MM.1S (cell line): ENCODE data around the gene BTN2A1.

Experiments
- DNase-seq: peaks from one replicate; pipeline ENCODE4 v3.0.0-alpha.2; 2015
- H2AFZ ChIP-seq: fragments of 300-600 bp; sonication (generic); 2 replicates; pipeline ENCODE4 v1.6.0; 2016; ENCODE audit warnings: antibody characterized with exemption, low read length
- H3F3A ChIP-seq: fragments of 300-600 bp; sonication (generic); 2 replicates; pipeline ENCODE4 v1.6.1; 2016; ENCODE audit warnings: mild to moderate bottlenecking, antibody characterized with exemption, low read length, moderate library complexity, mixed read lengths; ENCODE audit not compliant: insufficient read depth
- H3K27ac ChIP-seq: fragments of 300-600 bp; sonication (generic); 2 replicates; pipeline ENCODE4 v1.5.1; 2016; ENCODE audit warnings: mild to moderate bottlenecking, low read length
- H3K27me3 ChIP-seq: fragments of 300-600 bp; sonication (generic); replicated peaks from 2 replicates; pipeline ENCODE4 v1.6.0; 2016; ENCODE audit warnings: low read length; ENCODE audit not compliant: insufficient read depth
- H3K36me3 ChIP-seq: fragments of 300-600 bp; sonication (generic); replicated peaks from 2 replicates; pipeline ENCODE4 v1.6.1; 2016; ENCODE audit warnings: mild to moderate bottlenecking, low read length, mixed read lengths; ENCODE audit not compliant: insufficient read depth
- H3K4me1 ChIP-seq: fragments of 300-600 bp; sonication (generic); 2 replicates; pipeline ENCODE4 v1.6.1; 2016; ENCODE audit warnings: low read length, mixed read lengths
- H3K4me2 ChIP-seq: fragments of 300-600 bp; sonication (generic); 2 replicates; pipeline ENCODE4 v1.6.0; 2016; ENCODE audit warnings: low read depth, low read length
- H3K4me3 ChIP-seq: fragments of 300-600 bp; sonication (generic); 2 replicates; pipeline ENCODE4 v1.5.1; 2016; ENCODE audit warnings: low read length, mixed read lengths
- H3K79me2 ChIP-seq: fragments of 300-600 bp; sonication (generic); 2 replicates; pipeline ENCODE4 v1.6.1; 2016; ENCODE audit warnings: mixed run types, low read length, mixed read lengths
- H3K9ac ChIP-seq: fragments of 300-600 bp; sonication (generic); 2 replicates; pipeline ENCODE4 v1.6.1; 2016; ENCODE audit warnings: low read length, mixed read lengths
- H3K9me2 ChIP-seq: fragments of 300-600 bp; sonication (generic); replicated peaks from 2 replicates; pipeline ENCODE4 v1.6.1; 2016; ENCODE audit warnings: mild to moderate bottlenecking, low read length, mixed read lengths; ENCODE audit not compliant: insufficient read depth
- H3K9me3 ChIP-seq: fragments of 300-600 bp; sonication (generic); replicated peaks from 2 replicates; pipeline ENCODE4 v1.6.1; 2016; ENCODE audit warnings: mild to moderate bottlenecking, low read length, mixed read lengths; ENCODE audit not compliant: insufficient read depth
- H4K20me1 ChIP-seq: fragments of 300-600 bp; sonication (generic); 2 replicates; pipeline ENCODE4 v1.6.1; 2016; ENCODE audit warnings: mild to moderate bottlenecking, low read length, moderate library complexity, mixed read lengths; ENCODE audit not compliant: insufficient read depth
- CTCF ChIP-seq: fragments of 300-600 bp; sonication (generic); IDR thresholded peaks from 2 replicates; pipeline ENCODE4 v1.5.1; 2016; ENCODE audit warnings: antibody characterized with exemption, low read length, mixed read lengths
- EZH2 ChIP-seq: fragments of 300-600 bp; sonication (generic); optimal IDR thresholded peaks from 2 replicates; pipeline ENCODE3; 2017; ENCODE audit warnings: low read depth, mild to moderate bottlenecking, antibody characterized with exemption, low read length, mixed read lengths
- EZH2phosphoT487 ChIP-seq: fragments of 300-600 bp; sonication (generic); IDR thresholded peaks from 2 replicates; pipeline ENCODE4 v1.6.1; 2018; ENCODE audit warnings: antibody characterized with exemption, low read length

Gene BTN2A1

GRCh38 chr6:26457806-26458688, at the start of gene BTN2A1:
Gene BTN2A1 (plus strand): TSS chr6:26457955. CDS start chr6:26458637, 682 bp downstream.
- no peaks in the 10 kb centered on the region for H3K9me2 ChIP-seq
- peak within 1 kb of the TSS; percentile 91 for H3K4me3 ChIP-seq
- peaks cover 5% of the 10 kb centered on the region; the same call in 1 of the 2 replicates for H3K36me3 ChIP-seq
- 0 out of 2 replicates have a peak, but pooled peaks cover 12% of the 10 kb centered on the region for H3K4me1 ChIP-seq
- peak within 1 kb of the TSS; percentile 74 for H3K4me2 ChIP-seq
- peaks cover 34% of the 10 kb centered on the region for H3K79me2 ChIP-seq
- peak; percentile 86 for DNase-seq
- H3K9me3 ChIP-seq: no peaks in the 10 kb centered on the region
- H3K9ac ChIP-seq: peak within 1 kb of the TSS; percentile 91
- no peak for TF ChIP-seq EZH2
- TF ChIP-seq CTCF: no peak
- TF ChIP-seq EZH2phosphoT487: no peak
- H3K27me3 ChIP-seq: no peaks in the 10 kb centered on the region
- no peaks in the 10 kb centered on the region for H3F3A ChIP-seq
- no peaks in the 10 kb centered on the region for H4K20me1 ChIP-seq
- H2AFZ ChIP-seq: peak within 1 kb of the TSS; percentile 90
- peak within 1 kb of the TSS; percentile 48; the same call in 1 of the 2 replicates for H3K27ac ChIP-seq

- no peak overlapping the region for H3K4me2 ChIP-seq
- no peak overlapping the region for H3K9ac ChIP-seq
- no peaks in the 10 kb centered on the region for H4K20me1 ChIP-seq
- H3K36me3 ChIP-seq: peaks cover 7% of the 10 kb centered on the region; the same call in 1 of the 2 replicates
- no peaks in the 10 kb centered on the region for H3K9me3 ChIP-seq
- DNase-seq: no peak
- H3K4me3 ChIP-seq: no peak overlapping the region
- no peak overlapping the region for H2AFZ ChIP-seq
- H3K4me1 ChIP-seq: peaks cover 5% of the 10 kb centered on the region
- TF ChIP-seq CTCF (no peak), EZH2 (no peak), EZH2phosphoT487 (no peak)
- H3F3A ChIP-seq: no peaks in the 10 kb centered on the region
- H3K27me3 ChIP-seq: no peaks in the 10 kb centered on the region
- H3K79me2 ChIP-seq: peaks cover 9% of the 10 kb centered on the region
- H3K9me2 ChIP-seq: no peaks in the 10 kb centered on the region
- no peak overlapping the region for H3K27ac ChIP-seq
Measured at GRCh38 chr6:26408828-26409730, 48.7 kb upstream of the BTN2A1 start.

- Histone ChIP-seq H4K20me1 (no peaks in the 10 kb centered on the region), H3K4me1 (no peaks in the 10 kb centered on the region), H2AFZ (no peak overlapping the region), H3K9me3 (no peaks in the 10 kb centered on the region), H3K27me3 (no peaks in the 10 kb centered on the region), H3K9ac (no peak overlapping the region), H3K79me2 (no peaks in the 10 kb centered on the region), H3K4me3 (no peak overlapping the region), H3K36me3 (peaks cover 7% of the 10 kb centered on the region; the same call in 1 of the 2 replicates), H3F3A (no peaks in the 10 kb centered on the region), H3K27ac (no peak overlapping the region), H3K9me2 (no peaks in the 10 kb centered on the region), H3K4me2 (no peak overlapping the region)
- no peak for TF ChIP-seq CTCF
- TF ChIP-seq EZH2: no peak
- TF ChIP-seq EZH2phosphoT487: no peak
- no peak for DNase-seq
Measured at GRCh38 chr6:26411751-26412150, 46.0 kb upstream of the BTN2A1 start.
